Fibroblast of skin of right quadriceps (primary cell): ENCODE results near the gene C6orf118.

ENCODE experiments used
- DNase-seq: peaks from one replicate; pipeline ENCODE4 v3.0.0-alpha.2; 2013

Gene C6orf118

GRCh38 chr6:165308926-165309731 is at the start of gene C6orf118:
C6orf118 (minus strand) TSS chr6:165309605; CDS start chr6:165309586, 19 bp downstream.
- DNase-seq, result peak; percentile 74

- no peak for DNase-seq
Observed at GRCh38 chr6:165345700-165346099, 36.3 kb upstream of the C6orf118 start.

- DNase-seq, result no peak
Observed at GRCh38 chr6:165340532-165340931, 31.1 kb upstream of the C6orf118 start.

- DNase-seq, result no peak
Observed at GRCh38 chr6:165325609-165326008, 16.2 kb upstream of the C6orf118 start.

- DNase-seq, result no peak
Observed at GRCh38 chr6:165321555-165322145, 12.2 kb upstream of the C6orf118 start.

- no peak for DNase-seq
Observed at GRCh38 chr6:165321150-165321549, 11.7 kb upstream of the C6orf118 start.

GRCh38 chr6:165317723-165318122 is 8.3 kb upstream of the C6orf118 start:
- DNase-seq, result no peak

GRCh38 chr6:165306955-165307354 is 2.5 kb downstream of the C6orf118 start:
- no peak for DNase-seq

GRCh38 chr6:165301372-165302246 is 7.8 kb downstream of the C6orf118 start:
- DNase-seq, result no peak

- no peak for DNase-seq
Observed at GRCh38 chr6:165300422-165300936, 8.9 kb downstream of the C6orf118 start.

GRCh38 chr6:165298875-165299274 is 10.5 kb downstream of the C6orf118 start:
- no peak for DNase-seq

- no peak for DNase-seq
Observed at GRCh38 chr6:165298402-165298801, 11.0 kb downstream of the C6orf118 start.

GRCh38 chr6:165292657-165293056 is 16.7 kb downstream of the C6orf118 start:
- no peak for DNase-seq

- no peak for DNase-seq
Observed at GRCh38 chr6:165274611-165275010, 34.8 kb downstream of the C6orf118 start.

GRCh38 chr6:165272585-165272984 is 36.8 kb downstream of the C6orf118 start:
- no peak for DNase-seq

- DNase-seq, result no peak
Observed at GRCh38 chr6:165268987-165269386, 40.4 kb downstream of the C6orf118 start.

GRCh38 chr6:165266621-165267020 is 42.8 kb downstream of the C6orf118 start:
- DNase-seq, result no peak

- DNase-seq, result no peak
Observed at GRCh38 chr6:165266191-165266590, 43.2 kb downstream of the C6orf118 start.

- DNase-seq, result no peak
Observed at GRCh38 chr6:165260462-165260861, 48.9 kb downstream of the C6orf118 start.

GRCh38 chr6:165249808-165250207 is 59.6 kb downstream of the C6orf118 start:
- no peak for DNase-seq

- DNase-seq, result peak; percentile 56
Observed at GRCh38 chr6:165245701-165246100, 63.7 kb downstream of the C6orf118 start.

GRCh38 chr6:165245287-165245686 is 64.1 kb downstream of the C6orf118 start:
- DNase-seq, result peak; percentile 41
